GM12878 (cell line): ENCODE measurements around the gene PITX1. TPM values are rescaled to one million over a fixed set of nuclear protein-coding genes. Genes with fewer than 3 reads are reported as not detected.

Experiments used
- ATAC-seq: fragments of 200-7000 bp; cut with Tn5 transposase; 3 replicates; pipeline ENCODE4 v1.9.1; 2020; ENCODE audit warnings: mild to moderate bottlenecking, moderate library complexity
- BruUV-seq: library from RNA; stranded (reverse); fragments of 400-500 nt; replicated peaks from 2 replicates; lab custom pipeline; 2021; lab: Mats Ljungman, UMichigan
- CTCF ChIA-PET: fragments of 300-600 bp; sonication (Branson Sonifier 250); formaldehyde crosslinking; extraction: SDS; loops from one replicate; lab custom pipeline; 2021; ENCODE audit warnings: inconsistent platforms; lab: Yijun Ruan, JAX
- POLR2A ChIA-PET: fragments of 350-600 bp; formaldehyde crosslinking; extraction: SDS; loops from one replicate; lab custom pipeline; 2021; ENCODE audit warnings: inconsistent platforms; lab: Charles Lee
- RAD21 ChIA-PET: fragments of 300-600 bp; sonication (Branson Sonifier 250); formaldehyde crosslinking; loops from one replicate; lab custom pipeline; 2023; ENCODE audit warnings: antibody characterized with exemption; ENCODE audit not compliant: unreplicated experiment; lab: Charles Lee
- SMC1A ChIA-PET: fragments of 300-600 bp; sonication (Branson Sonifier 250); formaldehyde crosslinking; loops from one replicate; lab custom pipeline; 2023; ENCODE audit not compliant: unreplicated experiment, uncharacterized antibody; lab: Charles Lee
- DNase-seq: peaks from one replicate; pipeline ENCODE4 v3.0.0-alpha.2; 2011; ENCODE audit warnings: low read depth, low spot score
- FAIRE-seq: peaks from 3 replicates; lab custom pipeline; 2011; peaks lifted over from hg19 to GRCh38; lab: Jason Lieb, UNC
- H2AFZ ChIP-seq: 2 replicates; pipeline ENCODE4 v1.6.0; 2011; ENCODE audit warnings: low read depth, low read length, control low read depth; ENCODE audit not compliant: control insufficient read depth
- H3K27ac ChIP-seq: 2 replicates; pipeline ENCODE4 v1.5.1; 2011; ENCODE audit warnings: control low read depth; ENCODE audit not compliant: control insufficient read depth, insufficient read depth
- H3K27me3 ChIP-seq, 2 experiments: replicated peaks in 1 of 2; 2 replicates each; pipeline versions ENCODE4 v1.6.0 to v1.6.1; 2011; ENCODE audit warnings: low read length in 1 of 2; ENCODE audit not compliant: control insufficient read depth in 2 of 2, insufficient read depth in 2 of 2
- H3K36me3 ChIP-seq, 2 experiments: 2 replicates each; pipeline ENCODE4 v1.5.1; 2011; ENCODE audit warnings: low read length in 1 of 2; ENCODE audit not compliant: control insufficient read depth in 2 of 2, insufficient read depth in 2 of 2
- H3K4me1 ChIP-seq: 2 replicates; pipeline ENCODE4 v1.6.1; 2011; ENCODE audit warnings: mild to moderate bottlenecking, low read length, moderate library complexity, mixed read lengths; ENCODE audit not compliant: control insufficient read depth, insufficient read depth
- H3K4me2 ChIP-seq: 2 replicates; pipeline ENCODE4 v1.6.0; 2011; ENCODE audit warnings: control low read depth; ENCODE audit not compliant: control insufficient read depth, insufficient read depth
- H3K4me3 ChIP-seq: fragments of 200-600 bp; sonication (generic); 2 replicates; pipeline ENCODE4 v1.5.1; 2016
- H3K79me2 ChIP-seq: 2 replicates; pipeline ENCODE4 v1.6.0; 2011; ENCODE audit warnings: low read length; ENCODE audit not compliant: control insufficient read depth, insufficient read depth
- H3K9ac ChIP-seq: 2 replicates; pipeline ENCODE4 v1.8.0; 2011; ENCODE audit warnings: low read length, control low read depth, mixed read lengths; ENCODE audit not compliant: control insufficient read depth, insufficient read depth
- H3K9me3 ChIP-seq: replicated peaks from 3 replicates; pipeline ENCODE4 v1.5.1; 2011; ENCODE audit warnings: mild to moderate bottlenecking, low read length; ENCODE audit not compliant: control insufficient read depth, insufficient read depth
- H4K20me1 ChIP-seq: 2 replicates; pipeline ENCODE4 v1.6.0; 2011; ENCODE audit not compliant: control insufficient read depth, insufficient read depth
- GABPA ChIP-seq: IDR thresholded peaks from 2 replicates; pipeline ENCODE4 v1.6.1; 2014; ENCODE audit warnings: antibody characterized with exemption, low read depth, mild to moderate bottlenecking, inconsistent platforms
- RAD21 ChIP-seq: IDR thresholded peaks from 2 replicates; pipeline ENCODE4 v1.6.1; 2011; ENCODE audit warnings: mild to moderate bottlenecking, low read depth, low read length, moderate library complexity; ENCODE audit not compliant: insufficient read depth
- whole genome bisulfite sequencing: methylation state at CpG from one replicate; pipeline ENCODE4 v1.1.6; 2016; ENCODE audit warnings: low lambda C conversion rate; ENCODE audit not compliant: insufficient replicate concordance, insufficient coverage; ENCODE audit errors: missing lambda C conversion rate; 5-methylcytosine and 5-hydroxymethylcytosine counted together
- in situ Hi-C: fragments of 300-500 bp; cut with MboI; formaldehyde crosslinking; loops from 9 replicates; pipeline ENCODE4 v1.14.3; 2018; ENCODE audit warnings: mixed read lengths
- intact Hi-C: fragments of 100-400 bp; cut with micrococcal nuclease; formaldehyde crosslinking; loops from one replicate; pipeline ENCODE4 v1.14.2; 2022; ENCODE audit not compliant: unreplicated experiment
- polyA plus RNA-seq, 11 experiments: library from polyadenylated mRNA; depleted of rRNA in 4 of 11; unstranded in 6 of 11; stranded (reverse) in 5 of 11; fragments of >200 nt; fragmentation: Nextera tagmentation in 4 of 11; fragmentation: Illumina TruSeq in 1 of 11; extraction: Ambion mirVana in 4 of 11; extraction: Trizol in 1 of 11; gene quantifications; 1 replicate in 1 of 11; 2 replicates in 10 of 11; pipeline versions ENCODE4 v1.2.1 to v1.2.3, GENCODE V29; 2011 to 2016; ENCODE audit warnings: inconsistent platforms in 2 of 11, missing spikeins in 2 of 11, low read depth in 1 of 11
- total RNA-seq, 4 experiments: library from RNA; depleted of rRNA in 3 of 4; stranded (reverse); fragments of >200 nt in 3 of 4; fragmentation: Illumina TruSeq in 1 of 4; extraction: Trizol in 1 of 4; gene quantifications; 2 replicates each; pipeline versions ENCODE4 v1.2.1 to v1.2.3, GENCODE V29; 2013 to 2021
- TF ChIP-seq, protein P1 (sequence below): fragments of 450-650 bp; IDR thresholded peaks from 2 replicates; pipeline ENCODE4 v1.6.1; 2016; ENCODE audit warnings: mild to moderate bottlenecking, moderate library complexity, borderline replicate concordance

The PITX1 gene
- total and polyA plus RNA-seq, 10 of the 15 experiments (the other 5 are each of a cell fraction or from before 2014, with no cell fraction given), result 0.16 to 1.1 (median 0.68) TPM; not detected in 5

DNA sequence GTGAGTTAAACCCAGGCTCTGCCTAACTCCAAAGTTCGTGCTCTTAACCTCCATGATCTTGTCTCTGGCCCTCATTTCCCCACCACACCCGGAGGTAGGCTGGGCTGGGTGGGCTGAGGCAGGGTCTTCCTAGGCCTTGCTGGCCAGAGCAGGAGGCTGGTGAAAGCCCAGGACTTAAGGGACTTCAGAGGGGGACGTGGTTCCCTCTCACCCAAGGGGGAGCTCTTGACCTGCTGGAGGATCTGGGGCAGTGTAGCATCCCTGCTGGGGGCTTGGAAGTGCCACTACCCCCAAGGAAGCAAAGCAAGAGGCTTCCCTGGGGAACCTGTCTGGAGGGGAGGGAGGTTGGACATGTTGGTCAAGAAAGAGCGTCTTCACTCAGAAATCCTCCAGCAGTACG is 14.7 kb downstream of the PITX1 start:
- Histone ChIP-seq H3K27me3 (no peaks in the 10 kb centered on the region), H3K36me3 (no peaks in the 10 kb centered on the region), H3K9me3 (no peaks in the 10 kb centered on the region), H3K79me2 (no peaks in the 10 kb centered on the region), H3K27ac (no peak overlapping the region), H3K4me2 (no peak overlapping the region), H3K4me1 (no peaks in the 10 kb centered on the region), H3K4me3 (no peak overlapping the region), H2AFZ (no peak overlapping the region), H3K9ac (no peak overlapping the region), H4K20me1 (no peaks in the 10 kb centered on the region)
- SMC1A ChIA-PET, result no interaction called here
- 25% methylated on average over 5 of the region's 5 CpGs for WGBS
- BruUV-seq, result no TSS peak
- TF ChIP-seq GABPA (no peak), RAD21 (peak; percentile 28)
- TF ChIP-seq, protein P1, sequence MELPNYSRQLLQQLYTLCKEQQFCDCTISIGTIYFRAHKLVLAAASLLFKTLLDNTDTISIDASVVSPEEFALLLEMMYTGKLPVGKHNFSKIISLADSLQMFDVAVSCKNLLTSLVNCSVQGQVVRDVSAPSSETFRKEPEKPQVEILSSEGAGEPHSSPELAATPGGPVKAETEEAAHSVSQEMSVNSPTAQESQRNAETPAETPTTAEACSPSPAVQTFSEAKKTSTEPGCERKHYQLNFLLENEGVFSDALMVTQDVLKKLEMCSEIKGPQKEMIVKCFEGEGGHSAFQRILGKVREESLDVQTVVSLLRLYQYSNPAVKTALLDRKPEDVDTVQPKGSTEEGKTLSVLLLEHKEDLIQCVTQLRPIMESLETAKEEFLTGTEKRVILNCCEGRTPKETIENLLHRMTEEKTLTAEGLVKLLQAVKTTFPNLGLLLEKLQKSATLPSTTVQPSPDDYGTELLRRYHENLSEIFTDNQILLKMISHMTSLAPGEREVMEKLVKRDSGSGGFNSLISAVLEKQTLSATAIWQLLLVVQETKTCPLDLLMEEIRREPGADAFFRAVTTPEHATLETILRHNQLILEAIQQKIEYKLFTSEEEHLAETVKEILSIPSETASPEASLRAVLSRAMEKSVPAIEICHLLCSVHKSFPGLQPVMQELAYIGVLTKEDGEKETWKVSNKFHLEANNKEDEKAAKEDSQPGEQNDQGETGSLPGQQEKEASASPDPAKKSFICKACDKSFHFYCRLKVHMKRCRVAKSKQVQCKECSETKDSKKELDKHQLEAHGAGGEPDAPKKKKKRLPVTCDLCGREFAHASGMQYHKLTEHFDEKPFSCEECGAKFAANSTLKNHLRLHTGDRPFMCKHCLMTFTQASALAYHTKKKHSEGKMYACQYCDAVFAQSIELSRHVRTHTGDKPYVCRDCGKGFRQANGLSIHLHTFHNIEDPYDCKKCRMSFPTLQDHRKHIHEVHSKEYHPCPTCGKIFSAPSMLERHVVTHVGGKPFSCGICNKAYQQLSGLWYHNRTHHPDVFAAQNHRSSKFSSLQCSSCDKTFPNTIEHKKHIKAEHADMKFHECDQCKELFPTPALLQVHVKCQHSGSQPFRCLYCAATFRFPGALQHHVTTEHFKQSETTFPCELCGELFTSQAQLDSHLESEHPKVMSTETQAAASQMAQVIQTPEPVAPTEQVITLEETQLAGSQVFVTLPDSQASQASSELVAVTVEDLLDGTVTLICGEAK, result no peak
- CTCF ChIA-PET, result no interaction called here
- FAIRE-seq, result no peak
- no peak for DNase-seq
- intact Hi-C loops, result loop anchor here (5.0 kb wide), 1 partner anchor 173 kb away; no protein-coding TSS in a partner anchor
- no peak for ATAC-seq
- in situ Hi-C loops, result no loop called here
- POLR2A ChIA-PET, result no interaction called here
- RAD21 ChIA-PET, result no interaction called here
